ENCODE results near the gene FZD10.

FZD10 gene

GRCh38 chr12:130214686-130215395, 52.6 kb downstream of the FZD10 start:
- TF ChIP-seq CEBPB (IDR thresholded peaks at IDR 0.05) (no peak), RAD21 (IDR thresholded peaks at IDR 0.05; ENCODE audit: low read depth) (no peak), FOXM1 (IDR thresholded peaks at IDR 0.05; ENCODE audit: borderline replicate concordance, low read depth) (no peak), TAF1 (IDR thresholded peaks at IDR 0.05; ENCODE audit: low read depth) (no peak), EP300 (IDR thresholded peaks at IDR 0.05; ENCODE audit: borderline replicate concordance) (no peak), ZBTB7A (IDR thresholded peaks at IDR 0.05; ENCODE audit: low read depth) (no peak)
